H1 (cell line): ENCODE measurements around the gene ACTL8. TPM values are rescaled to one million over a fixed set of nuclear protein-coding genes. Genes with fewer than 3 reads are reported as not detected.

Experiments
- CBX8 ChIP-seq: fragments of 300-800, 300-1000 bp; sonication (generic); IDR thresholded peaks from 2 replicates; pipeline ENCODE4 v1.7.1; 2016; ENCODE audit warnings: low read depth, low read length, borderline replicate concordance
- CTBP2 ChIP-seq: IDR thresholded peaks from 2 replicates; pipeline ENCODE4 v1.7.0; 2011; ENCODE audit warnings: borderline replicate concordance, mild to moderate bottlenecking, moderate library complexity, mixed read lengths, low read length; ENCODE audit not compliant: insufficient read depth, insufficient read length
- EZH2 ChIP-seq: fragments of 200-600 bp; sonication (generic); IDR thresholded peaks from 2 replicates; pipeline ENCODE4 v1.7.1; 2012; ENCODE audit warnings: low read depth, mild to moderate bottlenecking, moderate library complexity, low read length, inconsistent platforms; ENCODE audit not compliant: severe bottlenecking
- SAP30 ChIP-seq: fragments of 300-600 bp; sonication (generic); IDR thresholded peaks from 2 replicates; pipeline ENCODE4 v1.7.1; 2012; ENCODE audit warnings: low read length, moderate library complexity, mild to moderate bottlenecking, inconsistent platforms; ENCODE audit not compliant: insufficient read depth, insufficient replicate concordance
- SP4 ChIP-seq: IDR thresholded peaks from 2 replicates; pipeline ENCODE4 v1.6.1; 2012; ENCODE audit warnings: low read length, inconsistent platforms
- polyA plus RNA-seq, 7 experiments: library from polyadenylated mRNA; depleted of rRNA in 3 of 7; stranded (reverse) in 5 of 7; unstranded in 2 of 7; fragments of >200 nt in 5 of 7; fragments of 200-250 nt in 2 of 7; gene quantifications; 1 replicate in 5 of 7; 2 replicates in 1 of 7; 4 replicates in 1 of 7; pipeline versions ENCODE4 v1.2.1 to v1.2.3, GENCODE V29; 2011 to 2013; ENCODE audit warnings: missing spikeins in 2 of 7, mixed read lengths in 2 of 7
- total RNA-seq: library from RNA; stranded (reverse); fragmentation: NEBNext Ultra II Directional; extraction: Animal tissue kit (Norgen Biotek cat#: 25700); gene quantifications from 2 replicates; pipeline ENCODE4 v1.2.1, GENCODE V29; 2021

Gene ACTL8
- total and polyA plus RNA-seq, 2 of the 8 experiments (the other 6 are each of a cell fraction or from before 2014, with no cell fraction given) = 0.33 to 0.47 TPM

- TF ChIP-seq CTBP2 (no peak), EZH2 (no peak), SAP30 (no peak), CBX8 (no peak), SP4 (no peak)
Observed at GRCh38 chr1:17711941-17712340, 43.2 kb upstream of the ACTL8 start (continued).
